Measurements from ENCODE around the gene CDK5RAP1.

The CDK5RAP1 gene

DNA sequence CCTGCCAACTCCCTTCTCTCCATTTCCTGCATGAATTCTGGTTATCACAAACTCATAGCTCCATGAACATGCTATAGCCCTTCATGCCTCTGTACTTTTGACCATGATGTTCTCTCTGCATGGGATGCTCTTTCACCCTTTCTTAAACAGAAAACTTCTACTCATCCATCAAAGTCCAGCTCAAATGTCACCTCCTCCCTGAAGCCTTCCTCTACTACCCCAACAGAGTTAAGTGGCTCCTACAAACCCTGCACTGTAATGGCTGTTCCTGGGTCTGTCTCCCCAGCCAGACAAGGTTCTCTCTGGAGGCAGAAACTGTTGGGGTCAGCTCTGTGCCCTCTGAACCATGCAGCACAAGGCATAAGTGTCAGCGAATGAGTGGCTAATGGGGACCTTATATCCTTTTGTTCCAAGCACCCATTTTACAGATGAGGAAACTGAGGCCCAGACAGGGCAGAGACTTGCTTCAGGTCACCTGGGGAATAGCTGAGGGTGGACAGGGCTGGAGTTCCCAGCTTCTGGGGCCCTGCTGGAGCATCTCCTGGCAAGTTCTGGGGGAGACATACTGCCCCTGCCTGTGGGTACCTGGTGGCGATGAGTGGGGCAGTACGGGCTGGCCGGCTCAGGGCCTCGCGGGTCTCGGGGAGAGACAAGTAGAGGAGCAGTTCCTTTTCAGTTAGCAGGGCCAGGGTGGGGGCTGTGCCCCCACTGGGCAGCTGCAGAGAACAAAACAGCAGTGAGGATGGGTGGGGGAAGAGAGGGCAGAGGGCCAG lies 10.6 kb upstream of the CDK5RAP1 start:
- H3K9me3 ChIP-seq (ENCODE audit: control insufficient read depth, insufficient read depth, low read length), result no peaks in the 10 kb centered on the region
- no peak overlapping the region for H3K4me3 ChIP-seq (ENCODE audit: low read depth, low read length)
- H3K36me3 ChIP-seq (ENCODE audit: control insufficient read depth, insufficient read depth, low read length), result peaks cover 3% of the 10 kb centered on the region
- no peak overlapping the region for H3K9ac ChIP-seq (ENCODE audit: low read depth, low read length)
- H3K4me1 ChIP-seq (ENCODE audit: control insufficient read depth, insufficient read depth, low read length), result no peaks in the 10 kb centered on the region
- H3K27me3 ChIP-seq (ENCODE audit: control insufficient read depth, insufficient read depth, low read length), result no peaks in the 10 kb centered on the region

DNA sequence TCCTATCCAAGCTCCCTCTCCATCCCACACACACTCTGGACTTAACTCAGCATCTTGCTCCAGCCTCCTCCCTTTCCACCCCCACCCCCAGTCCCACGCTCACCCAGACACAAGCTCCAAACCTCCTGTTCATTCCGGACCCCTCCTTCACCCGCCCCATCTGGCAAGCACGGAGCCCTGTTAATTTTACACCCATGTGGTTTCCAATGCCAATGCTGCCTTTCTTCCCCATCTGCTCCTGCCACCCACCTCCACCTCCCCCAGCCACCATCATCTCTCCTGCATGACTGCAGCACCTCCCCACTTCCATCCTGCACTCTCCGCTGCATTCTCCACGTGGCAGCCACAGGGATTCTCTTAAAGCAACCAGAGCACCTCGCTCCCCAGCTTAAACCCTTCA lies 9.9 kb upstream of the CDK5RAP1 start:
- Histone ChIP-seq H3K9ac (ENCODE audit: low read depth, low read length) (no peak overlapping the region), H3K36me3 (ENCODE audit: control insufficient read depth, insufficient read depth, low read length) (peaks cover 3% of the 10 kb centered on the region), H3K27me3 (ENCODE audit: control insufficient read depth, insufficient read depth, low read length) (no peaks in the 10 kb centered on the region), H3K4me1 (ENCODE audit: control insufficient read depth, insufficient read depth, low read length) (no peaks in the 10 kb centered on the region), H3K4me3 (ENCODE audit: low read depth, low read length) (no peak overlapping the region), H3K9me3 (ENCODE audit: control insufficient read depth, insufficient read depth, low read length) (no peaks in the 10 kb centered on the region)

DNA sequence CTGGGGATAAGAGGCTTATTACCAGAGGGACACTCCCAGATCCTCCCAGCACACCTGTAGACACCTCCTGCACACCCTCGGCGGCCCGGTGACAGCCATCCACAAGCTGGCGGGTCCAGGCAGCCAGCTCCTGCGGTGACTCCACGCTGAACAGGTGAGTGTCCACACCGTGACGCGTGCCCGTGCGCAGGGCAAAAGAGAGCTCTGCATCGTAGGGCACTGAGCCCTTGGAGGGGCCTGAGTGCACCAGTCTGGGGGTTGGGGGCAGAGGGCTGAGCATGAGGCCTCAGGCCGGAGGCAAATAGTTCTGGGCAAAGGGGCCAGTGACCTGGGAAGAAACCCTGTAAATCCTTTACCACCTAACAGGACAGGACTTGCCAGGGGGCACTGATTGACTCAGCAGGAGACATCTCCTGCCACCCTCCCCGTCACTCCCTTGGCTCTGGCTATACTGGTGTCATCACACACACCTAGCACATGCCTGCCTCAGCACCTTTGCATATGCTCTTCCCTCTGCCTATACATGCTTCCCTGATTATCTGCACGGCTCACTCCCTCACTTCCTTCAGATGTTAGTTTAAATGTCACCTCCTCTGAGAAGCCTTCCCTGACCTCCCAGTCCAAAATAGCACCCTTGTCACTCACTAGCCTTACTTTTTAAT lies 8.9 kb upstream of the CDK5RAP1 start:
- H3K27me3 ChIP-seq (ENCODE audit: control insufficient read depth, insufficient read depth, low read length), result no peaks in the 10 kb centered on the region
- H3K4me1 ChIP-seq (ENCODE audit: control insufficient read depth, insufficient read depth, low read length), result no peaks in the 10 kb centered on the region
- H3K4me3 ChIP-seq (ENCODE audit: low read depth, low read length), result no peak overlapping the region
- H3K9me3 ChIP-seq (ENCODE audit: control insufficient read depth, insufficient read depth, low read length), result no peaks in the 10 kb centered on the region
- H3K36me3 ChIP-seq (ENCODE audit: control insufficient read depth, insufficient read depth, low read length), result peaks cover 3% of the 10 kb centered on the region
- no peak overlapping the region for H3K9ac ChIP-seq (ENCODE audit: low read depth, low read length)

DNA sequence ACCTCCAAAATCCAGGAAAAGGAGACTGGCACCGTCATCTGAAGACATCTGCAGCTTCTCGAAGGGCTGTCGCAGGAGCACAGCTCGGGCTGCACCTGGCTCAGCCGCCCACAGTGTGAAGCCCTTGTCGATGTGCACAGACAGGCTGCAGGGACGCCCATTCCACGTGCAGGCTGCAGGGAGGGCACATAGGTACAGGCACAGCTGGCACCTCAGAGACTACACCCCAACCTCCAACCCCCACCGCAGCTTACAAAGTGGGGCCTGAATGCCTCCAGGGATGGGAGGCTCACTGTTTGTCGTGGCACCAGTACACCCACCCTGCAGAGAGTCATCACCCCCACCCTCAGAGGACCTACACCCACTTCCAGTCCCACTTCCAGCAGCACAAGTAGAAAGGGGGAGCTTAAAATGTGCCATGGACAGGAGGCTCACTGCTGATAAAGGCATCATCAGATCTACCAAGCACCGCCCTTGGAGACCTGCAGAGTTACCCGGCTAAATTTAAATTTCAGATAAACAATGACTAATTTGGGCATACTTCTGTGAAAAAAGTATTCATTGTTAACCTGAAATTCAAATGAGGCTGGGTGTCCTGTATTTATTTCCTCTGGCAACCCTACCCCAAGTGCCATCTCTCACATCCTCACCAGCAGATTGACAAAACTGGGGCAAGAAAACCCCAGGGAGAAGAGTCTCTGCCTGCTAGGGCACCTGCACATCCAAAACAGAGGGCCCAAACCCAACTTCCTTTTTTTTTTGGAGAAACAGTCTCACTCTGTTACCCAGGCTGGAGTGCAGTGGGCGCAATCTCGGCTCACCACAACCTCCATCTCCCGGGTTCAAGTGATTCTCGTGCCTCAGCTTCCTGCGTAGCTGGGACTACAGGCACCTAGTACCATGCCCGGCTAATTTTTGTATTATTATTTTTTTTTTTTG lies 7.7 kb upstream of the CDK5RAP1 start:
- peaks cover 3% of the 10 kb centered on the region for H3K36me3 ChIP-seq (ENCODE audit: control insufficient read depth, insufficient read depth, low read length)

DNA sequence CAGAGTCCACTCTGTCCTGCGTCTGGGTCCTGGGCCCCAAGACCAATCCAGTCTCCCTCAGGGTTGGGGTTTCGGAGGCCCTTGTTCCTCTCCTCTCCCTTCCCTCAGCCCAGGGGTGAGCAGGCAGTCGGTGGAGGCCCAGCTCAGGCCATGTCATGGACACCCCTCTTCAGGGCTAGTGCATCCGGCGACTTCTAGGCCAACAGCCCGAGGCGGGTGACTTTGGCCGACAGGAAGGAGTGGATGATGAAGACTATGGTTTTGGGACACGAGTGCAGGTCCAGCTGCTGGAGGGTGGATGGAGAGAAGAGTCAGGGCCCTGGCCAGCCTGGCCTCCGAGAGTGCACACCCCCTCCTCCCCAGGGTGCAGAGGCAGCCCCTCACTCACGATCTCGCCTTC lies 7.0 kb upstream of the CDK5RAP1 start:
- peaks cover 3% of the 10 kb centered on the region for H3K36me3 ChIP-seq (ENCODE audit: control insufficient read depth, insufficient read depth, low read length)
- H3K9ac ChIP-seq (ENCODE audit: low read depth, low read length), result no peak overlapping the region
- no peaks in the 10 kb centered on the region for H3K4me1 ChIP-seq (ENCODE audit: control insufficient read depth, insufficient read depth, low read length)
- no peaks in the 10 kb centered on the region for H3K27me3 ChIP-seq (ENCODE audit: control insufficient read depth, insufficient read depth, low read length)
- no peaks in the 10 kb centered on the region for H3K9me3 ChIP-seq (ENCODE audit: control insufficient read depth, insufficient read depth, low read length)
- H3K4me3 ChIP-seq (ENCODE audit: low read depth, low read length), result no peak overlapping the region

More for the DNA sequence above, 7.7 kb upstream of the CDK5RAP1 start:
- Histone ChIP-seq H3K9ac (ENCODE audit: low read depth, low read length) (no peak overlapping the region), H3K9me3 (ENCODE audit: control insufficient read depth, insufficient read depth, low read length) (no peaks in the 10 kb centered on the region), H3K27me3 (ENCODE audit: control insufficient read depth, insufficient read depth, low read length) (no peaks in the 10 kb centered on the region), H3K4me3 (ENCODE audit: low read depth, low read length) (no peak overlapping the region), H3K4me1 (ENCODE audit: control insufficient read depth, insufficient read depth, low read length) (no peaks in the 10 kb centered on the region)

DNA sequence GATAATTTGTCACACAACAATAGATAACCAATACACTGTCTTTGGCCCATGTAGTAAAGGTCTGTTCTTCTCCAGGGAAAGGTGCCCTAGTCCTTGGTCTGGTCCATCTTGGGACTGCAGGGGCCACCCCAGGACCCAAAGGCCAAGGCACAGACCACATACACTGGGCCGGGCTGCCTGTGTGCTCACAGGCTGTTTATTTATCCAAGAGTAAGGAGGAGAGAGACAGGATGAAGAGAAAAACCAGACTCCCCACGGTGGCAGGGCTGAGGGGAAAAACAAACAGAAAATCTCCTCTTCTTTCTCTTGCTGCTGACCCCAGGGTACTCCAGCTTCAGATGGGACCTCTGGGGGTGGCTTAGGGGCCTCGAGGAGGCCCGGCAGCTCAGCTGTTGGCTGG lies 6.5 kb upstream of the CDK5RAP1 start:
- Histone ChIP-seq H3K27me3 (ENCODE audit: control insufficient read depth, insufficient read depth, low read length) (no peaks in the 10 kb centered on the region), H3K36me3 (ENCODE audit: control insufficient read depth, insufficient read depth, low read length) (peaks cover 3% of the 10 kb centered on the region), H3K9me3 (ENCODE audit: control insufficient read depth, insufficient read depth, low read length) (no peaks in the 10 kb centered on the region), H3K4me1 (ENCODE audit: control insufficient read depth, insufficient read depth, low read length) (no peaks in the 10 kb centered on the region), H3K4me3 (ENCODE audit: low read depth, low read length) (no peak overlapping the region), H3K9ac (ENCODE audit: low read depth, low read length) (no peak overlapping the region)

DNA sequence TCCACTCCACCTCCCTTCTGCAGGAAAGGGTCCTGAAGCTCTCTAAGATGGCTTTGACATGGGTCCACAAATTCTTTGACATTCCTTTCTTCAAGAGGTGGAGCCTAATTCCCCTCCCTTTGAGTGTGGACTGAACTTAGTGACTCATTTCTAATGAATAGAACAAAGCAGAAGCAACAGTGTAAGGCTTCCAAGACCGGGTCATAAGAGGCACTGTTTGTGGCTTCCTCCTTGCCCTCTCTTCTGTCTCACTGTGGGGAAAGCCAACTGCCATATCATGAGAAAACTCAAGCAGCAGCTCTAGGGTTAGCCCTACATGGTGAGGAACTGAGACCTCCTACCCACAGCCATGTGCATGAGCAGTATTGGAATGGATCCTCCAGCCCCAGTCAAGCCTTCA lies 5.9 kb upstream of the CDK5RAP1 start:
- Histone ChIP-seq H3K4me3 (ENCODE audit: low read depth, low read length) (no peak overlapping the region), H3K4me1 (ENCODE audit: control insufficient read depth, insufficient read depth, low read length) (no peaks in the 10 kb centered on the region), H3K9ac (ENCODE audit: low read depth, low read length) (no peak overlapping the region), H3K9me3 (ENCODE audit: control insufficient read depth, insufficient read depth, low read length) (no peaks in the 10 kb centered on the region), H3K36me3 (ENCODE audit: control insufficient read depth, insufficient read depth, low read length) (peaks cover 3% of the 10 kb centered on the region), H3K27me3 (ENCODE audit: control insufficient read depth, insufficient read depth, low read length) (no peaks in the 10 kb centered on the region)

DNA sequence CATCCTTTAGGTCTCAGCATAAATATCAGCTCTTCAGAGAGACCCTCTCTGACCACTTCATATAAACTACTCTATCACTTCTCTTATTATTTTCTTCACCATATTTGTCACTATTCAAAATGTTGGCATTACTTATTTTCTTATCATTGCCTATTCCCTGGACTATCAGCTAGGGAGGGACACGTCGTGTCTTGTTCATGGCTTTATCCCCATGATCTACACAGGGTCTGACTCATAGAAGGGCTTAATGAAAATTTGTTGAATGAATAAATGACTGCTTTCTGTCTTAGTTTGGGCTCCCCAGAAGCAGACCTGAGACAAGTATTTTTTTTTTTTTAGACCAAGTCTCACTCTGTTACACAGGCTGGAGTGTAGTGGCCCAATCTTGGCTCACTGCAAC lies 3.0 kb upstream of the CDK5RAP1 start:
- Histone ChIP-seq H3K4me1 (ENCODE audit: control insufficient read depth, insufficient read depth, low read length) (no peaks in the 10 kb centered on the region), H3K9me3 (ENCODE audit: control insufficient read depth, insufficient read depth, low read length) (no peaks in the 10 kb centered on the region), H3K9ac (ENCODE audit: low read depth, low read length) (no peak overlapping the region), H3K36me3 (ENCODE audit: control insufficient read depth, insufficient read depth, low read length) (peaks cover 1% of the 10 kb centered on the region), H3K27me3 (ENCODE audit: control insufficient read depth, insufficient read depth, low read length) (no peaks in the 10 kb centered on the region), H3K4me3 (ENCODE audit: low read depth, low read length) (no peak overlapping the region)

DNA sequence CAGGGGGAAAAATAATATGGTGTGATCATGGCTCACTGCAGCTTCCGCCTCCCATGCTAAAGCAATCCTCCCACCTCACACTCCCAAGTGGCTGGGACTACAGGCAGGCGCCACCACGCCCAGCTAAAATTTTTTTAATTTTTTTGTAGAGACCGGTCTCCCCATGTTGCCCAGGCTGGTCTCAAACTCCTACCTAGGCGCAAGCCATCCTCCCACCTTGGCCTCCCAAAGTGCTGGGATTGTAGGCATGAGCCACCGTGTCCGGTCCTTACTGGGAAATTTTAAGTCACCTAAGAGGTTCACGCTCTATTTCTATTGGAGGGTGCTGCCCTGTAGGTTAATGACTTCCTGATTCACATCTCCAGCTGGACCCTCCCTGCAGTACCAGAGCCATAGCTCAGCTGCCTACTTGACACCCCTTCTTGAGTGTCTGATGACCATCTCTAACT lies 626 bp upstream of the CDK5RAP1 start:
- H3K9ac ChIP-seq (ENCODE audit: low read depth, low read length), result peak overlapping the region; percentile 42
- H3K9me3 ChIP-seq (ENCODE audit: control insufficient read depth, insufficient read depth, low read length), result no peaks in the 10 kb centered on the region
- no peaks in the 10 kb centered on the region for H3K4me1 ChIP-seq (ENCODE audit: control insufficient read depth, insufficient read depth, low read length)

DNA sequence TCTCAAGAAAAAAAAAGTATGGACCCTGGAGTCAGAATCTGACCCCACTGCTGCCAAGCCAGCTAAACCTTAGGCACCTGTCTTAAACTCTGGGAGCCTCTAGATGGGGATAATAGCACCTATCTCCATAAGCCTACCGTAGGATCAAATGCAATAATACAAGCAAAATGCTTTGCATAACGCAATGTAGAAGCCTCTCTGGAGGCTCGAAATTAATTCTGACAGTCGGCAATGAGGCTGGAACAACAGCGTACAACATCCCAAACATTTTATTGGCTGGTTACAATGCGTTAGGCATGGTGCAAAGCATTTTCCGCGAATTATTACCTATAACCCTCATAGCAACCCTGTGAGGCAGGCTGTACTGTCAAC lies 521 bp downstream of the CDK5RAP1 start:
- H3K27me3 ChIP-seq (ENCODE audit: control insufficient read depth, insufficient read depth, low read length), result no peaks in the 10 kb centered on the region
- no peaks in the 10 kb centered on the region for H3K36me3 ChIP-seq (ENCODE audit: control insufficient read depth, insufficient read depth, low read length)
- H3K9ac ChIP-seq (ENCODE audit: low read depth, low read length), result peak overlapping the region; percentile 42

More for the DNA sequence above, 626 bp upstream of the CDK5RAP1 start:
- Histone ChIP-seq H3K4me3 (ENCODE audit: low read depth, low read length) (peak overlapping the region; percentile 98), H3K36me3 (ENCODE audit: control insufficient read depth, insufficient read depth, low read length) (no peaks in the 10 kb centered on the region), H3K27me3 (ENCODE audit: control insufficient read depth, insufficient read depth, low read length) (no peaks in the 10 kb centered on the region)

DNA sequence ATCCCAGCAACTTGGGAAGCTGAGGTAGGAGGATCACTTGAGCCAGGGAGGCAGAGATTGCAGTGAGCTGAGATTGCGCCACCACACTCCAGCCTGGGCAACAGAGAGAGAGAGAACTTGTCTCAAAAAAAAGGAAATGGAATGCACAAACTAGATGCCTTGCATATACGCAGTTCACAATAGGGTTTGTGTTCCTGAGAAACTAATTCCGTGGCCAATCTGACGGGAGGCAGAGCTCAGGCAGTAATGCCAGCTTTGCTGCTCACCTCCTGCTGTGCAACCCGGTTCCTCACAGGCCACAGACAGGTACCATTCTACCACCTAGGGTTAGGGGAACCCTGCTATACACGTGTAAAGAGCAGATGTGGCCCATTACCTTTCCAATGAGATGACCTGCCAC lies 1.4 kb downstream of the CDK5RAP1 start:
- H3K4me3 ChIP-seq (ENCODE audit: low read depth, low read length), result peak overlapping the region; percentile 98
- H3K4me1 ChIP-seq (ENCODE audit: control insufficient read depth, insufficient read depth, low read length), result no peaks in the 10 kb centered on the region
- no peaks in the 10 kb centered on the region for H3K9me3 ChIP-seq (ENCODE audit: control insufficient read depth, insufficient read depth, low read length)
- peak overlapping the region; percentile 54 for H3K9ac ChIP-seq (ENCODE audit: low read depth, low read length)
- no peaks in the 10 kb centered on the region for H3K36me3 ChIP-seq (ENCODE audit: control insufficient read depth, insufficient read depth, low read length)
- H3K27me3 ChIP-seq (ENCODE audit: control insufficient read depth, insufficient read depth, low read length), result no peaks in the 10 kb centered on the region

More for the DNA sequence above, 521 bp downstream of the CDK5RAP1 start:
- no peaks in the 10 kb centered on the region for H3K9me3 ChIP-seq (ENCODE audit: control insufficient read depth, insufficient read depth, low read length)
- no peaks in the 10 kb centered on the region for H3K4me1 ChIP-seq (ENCODE audit: control insufficient read depth, insufficient read depth, low read length)
- peak overlapping the region; percentile 98 for H3K4me3 ChIP-seq (ENCODE audit: low read depth, low read length)
